GM23248 (cell line): ENCODE results near the gene PPP1R13B. TPM values are rescaled to one million over a fixed set of nuclear protein-coding genes. Genes with fewer than 3 reads are reported as not detected.

Experiments used
- DNase-seq: peaks from one replicate; pipeline ENCODE4 v3.0.0-alpha.2; 2015
- H2AFZ ChIP-seq: fragments of 200-600 bp; sonication (generic); 2 replicates; pipeline ENCODE4 v1.6.1; 2016; ENCODE audit warnings: antibody characterized with exemption
- H3F3A ChIP-seq: fragments of 200-600 bp; sonication (generic); 2 replicates; pipeline ENCODE4 v1.6.1; 2016; ENCODE audit warnings: mild to moderate bottlenecking, antibody characterized with exemption, mixed run types; ENCODE audit not compliant: insufficient read depth
- H3K27ac ChIP-seq: fragments of 200-600 bp; sonication (generic); 2 replicates; pipeline ENCODE4 v1.5.1; 2016; ENCODE audit warnings: mild to moderate bottlenecking
- H3K27me3 ChIP-seq: fragments of 200-600 bp; sonication (generic); replicated peaks from 2 replicates; pipeline ENCODE4 v1.6.1; 2016; ENCODE audit warnings: mild to moderate bottlenecking; ENCODE audit not compliant: insufficient read depth
- H3K36me3 ChIP-seq: fragments of 200-600 bp; sonication (generic); 2 replicates; pipeline ENCODE4 v1.6.1; 2016; ENCODE audit warnings: low read depth, mild to moderate bottlenecking
- H3K4me1 ChIP-seq: fragments of 200-600 bp; sonication (generic); 2 replicates; pipeline ENCODE4 v1.6.1; 2016; ENCODE audit warnings: mild to moderate bottlenecking; ENCODE audit not compliant: insufficient read depth
- H3K4me2 ChIP-seq: fragments of 200-600 bp; sonication (generic); one replicate; pipeline ENCODE4 v1.6.1; 2016; ENCODE audit warnings: mild to moderate bottlenecking; ENCODE audit not compliant: unreplicated experiment
- H3K4me3 ChIP-seq: fragments of 200-600 bp; sonication (generic); 2 replicates; pipeline ENCODE4 v1.5.1; 2016; ENCODE audit warnings: mild to moderate bottlenecking
- H3K79me2 ChIP-seq: fragments of 200-600 bp; sonication (generic); 2 replicates; pipeline ENCODE4 v1.6.1; 2016; ENCODE audit warnings: mild to moderate bottlenecking; ENCODE audit not compliant: insufficient read depth
- H3K9ac ChIP-seq: fragments of 200-600 bp; sonication (generic); 2 replicates; pipeline ENCODE4 v1.6.1; 2016; ENCODE audit warnings: mild to moderate bottlenecking
- H3K9me2 ChIP-seq: fragments of 200-600 bp; sonication (generic); 2 replicates; pipeline ENCODE4 v1.6.1; 2016; ENCODE audit warnings: mixed run types, mild to moderate bottlenecking, moderate library complexity; ENCODE audit not compliant: insufficient read depth
- H3K9me3 ChIP-seq: fragments of 200-600 bp; sonication (generic); one replicate; pipeline ENCODE4 v1.6.1; 2017; ENCODE audit warnings: low read depth
- H4K20me1 ChIP-seq: fragments of 200-600 bp; sonication (generic); 2 replicates; pipeline ENCODE4 v1.6.0; 2016; ENCODE audit not compliant: insufficient read depth
- EZH2 ChIP-seq: fragments of 200-600 bp; sonication (generic); IDR thresholded peaks from 2 replicates; pipeline ENCODE4 v1.6.1; 2018; ENCODE audit warnings: antibody characterized with exemption, mild to moderate bottlenecking; ENCODE audit not compliant: insufficient read depth, poor library complexity, severe bottlenecking
- EZH2phosphoT487 ChIP-seq: fragments of 200-600 bp; sonication (generic); IDR thresholded peaks from 2 replicates; pipeline ENCODE4 v1.6.1; 2018; ENCODE audit warnings: antibody characterized with exemption, moderate library complexity, mild to moderate bottlenecking, low read depth; ENCODE audit not compliant: insufficient read depth
- WGBS, 2 experiments: methylation state at CpG; one replicate each; pipeline ENCODE4 v1.1.6; 2015 to 2017; ENCODE audit warnings: low lambda C conversion rate in 2 of 2, low coverage in 1 of 2; ENCODE audit errors: missing lambda C conversion rate in 2 of 2; 5-methylcytosine and 5-hydroxymethylcytosine counted together
- in situ Hi-C: fragments of 300-500 bp; cut with MboI; formaldehyde crosslinking; loops from 2 replicates; pipeline ENCODE4 v1.15.0; 2020
- polyA plus RNA-seq: library from polyadenylated mRNA; unstranded; fragments of >200 nt; fragmentation: Nextera tagmentation; extraction: Ambion mirVana; gene quantifications from 2 replicates; pipeline ENCODE4 v1.2.1, GENCODE V29; 2016
- total RNA-seq: library from RNA; depleted of rRNA; stranded (reverse); fragments of >200 nt; shearing (Covaris generic); gene quantifications from 2 replicates; pipeline ENCODE4 v1.2.3, GENCODE V29; 2014

The PPP1R13B gene
- total and polyA plus RNA-seq, 2 experiments from 2014 or later, result 2.0 to 4.6 TPM

GRCh38 chr14:103707329-103708263, 139.8 kb downstream of the PPP1R13B start:
- H3K9me3 ChIP-seq, result no peaks in the 10 kb centered on the region
- in situ Hi-C loops, result no loop called here
- no peaks in the 10 kb centered on the region for H3K79me2 ChIP-seq
- no peaks in the 10 kb centered on the region for H3K9me2 ChIP-seq
- no peak overlapping the region for H3K4me3 ChIP-seq
- H2AFZ ChIP-seq, result no peak overlapping the region
- peaks cover 4% of the 10 kb centered on the region; the same call in 1 of the 2 replicates for H3K36me3 ChIP-seq
- 73 to 74% methylated on average over 23 to 24 of the region's 29 CpGs for WGBS, 2 experiments
- H4K20me1 ChIP-seq, result no peaks in the 10 kb centered on the region
- no peaks in the 10 kb centered on the region for H3K27me3 ChIP-seq
- peaks cover 17% of the 10 kb centered on the region for H3F3A ChIP-seq
- no peak for DNase-seq
- no peak overlapping the region for H3K9ac ChIP-seq
- no peak overlapping the region for H3K4me2 ChIP-seq
- no peaks in the 10 kb centered on the region for H3K4me1 ChIP-seq
- no peak overlapping the region for H3K27ac ChIP-seq
- TF ChIP-seq EZH2phosphoT487 (no peak), EZH2 (no peak)

DNA sequence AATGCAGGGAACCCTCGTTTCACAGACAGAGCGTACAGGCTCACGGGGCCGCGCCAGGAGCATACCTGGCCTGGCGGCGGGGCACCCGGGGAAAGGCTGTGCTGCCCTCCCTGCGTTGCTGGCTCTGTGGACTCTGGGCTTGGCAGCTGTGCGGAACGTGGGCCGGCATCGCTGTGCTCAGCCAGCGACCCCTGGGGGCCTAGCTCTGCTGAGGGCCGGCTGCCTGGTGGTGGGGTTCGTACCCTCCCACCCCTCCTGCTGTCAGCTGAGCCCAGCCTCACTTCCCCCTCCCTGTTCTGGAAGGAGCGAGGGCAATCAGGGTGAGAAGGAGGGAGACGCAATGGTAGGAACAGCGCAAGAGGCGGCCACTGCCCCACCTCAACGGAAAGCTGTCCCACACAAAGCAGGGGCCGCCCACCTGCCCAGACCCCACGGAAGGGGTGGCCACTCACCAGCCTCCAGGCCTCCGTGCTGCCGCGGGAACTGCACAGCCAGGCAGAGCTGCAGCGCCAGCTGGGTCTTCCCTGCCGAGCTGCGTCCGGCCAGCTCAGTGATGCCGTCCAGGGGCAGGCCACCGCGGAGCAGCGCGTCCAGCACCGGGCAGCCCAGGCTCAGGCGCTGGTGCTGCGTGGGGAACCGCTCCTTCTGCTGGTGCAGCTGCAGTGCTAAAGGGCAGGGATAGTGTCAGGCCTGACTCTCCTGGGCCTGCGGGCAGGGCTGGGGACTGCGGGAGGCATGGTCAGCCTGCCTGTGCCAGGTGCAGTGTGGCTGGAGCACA, 140.6 kb downstream of the PPP1R13B start:
- Histone ChIP-seq H4K20me1 (no peaks in the 10 kb centered on the region), H3K4me3 (no peak overlapping the region), H3K36me3 (peaks cover 5% of the 10 kb centered on the region; the same call in 1 of the 2 replicates), H3K9me3 (no peaks in the 10 kb centered on the region), H3K9ac (no peak overlapping the region), H3K4me1 (no peaks in the 10 kb centered on the region), H3F3A (peaks cover 17% of the 10 kb centered on the region), H2AFZ (no peak overlapping the region), H3K9me2 (no peaks in the 10 kb centered on the region), H3K27ac (no peak overlapping the region), H3K4me2 (no peak overlapping the region), H3K79me2 (0 out of 2 replicates have a peak, but pooled peaks cover 4% of the 10 kb centered on the region), H3K27me3 (no peaks in the 10 kb centered on the region)
- no peak for DNase-seq
- in situ Hi-C loops, result no loop called here
- WGBS, 2 experiments, result 92% methylated on average over 39 to 41 of the region's 41 CpGs
- TF ChIP-seq EZH2phosphoT487 (no peak), EZH2 (no peak)

- Histone ChIP-seq H3K79me2 (0 out of 2 replicates have a peak, but pooled peaks cover 4% of the 10 kb centered on the region), H3K9me2 (no peaks in the 10 kb centered on the region), H3K4me2 (no peak overlapping the region), H3K4me1 (no peaks in the 10 kb centered on the region), H3K27ac (no peak overlapping the region), H3K4me3 (no peak overlapping the region), H3K27me3 (no peaks in the 10 kb centered on the region), H3K9ac (no peak overlapping the region), H3K36me3 (peaks cover 12% of the 10 kb centered on the region; the same call in 1 of the 2 replicates), H4K20me1 (no peaks in the 10 kb centered on the region), H3F3A (peaks cover 11% of the 10 kb centered on the region), H2AFZ (no peak overlapping the region), H3K9me3 (no peaks in the 10 kb centered on the region)
- no peak for DNase-seq
- in situ Hi-C loops, result no loop called here
- TF ChIP-seq EZH2phosphoT487, result no peak
- 87% methylated on average over 28 of the region's 28 CpGs for WGBS, 2 experiments
Measured at GRCh38 chr14:103705504-103706284, 141.7 kb downstream of the PPP1R13B start.

DNA sequence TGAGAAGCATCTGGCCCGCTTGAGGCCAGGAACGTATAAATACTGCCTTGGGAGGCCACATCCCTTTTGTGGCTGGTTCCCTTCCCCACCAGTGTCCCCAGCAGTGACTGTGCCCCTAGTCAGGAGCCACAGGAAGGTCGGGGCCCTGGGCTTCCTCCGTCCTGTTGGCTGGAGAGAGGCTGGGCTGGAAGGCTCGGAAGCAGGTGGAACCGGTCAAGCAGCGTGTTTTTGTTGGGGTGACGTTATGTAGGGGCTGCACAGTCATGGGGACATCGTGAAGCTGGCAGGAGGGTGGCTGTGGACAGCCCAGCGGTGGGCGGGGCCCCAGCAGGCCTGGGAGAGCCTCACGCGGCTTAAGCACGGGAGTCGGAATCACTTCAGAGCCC, 142.3 kb downstream of the PPP1R13B start:
- no peak overlapping the region for H2AFZ ChIP-seq
- in situ Hi-C loops, result no loop called here
- H3K79me2 ChIP-seq, result 0 out of 2 replicates have a peak, but pooled peaks cover 4% of the 10 kb centered on the region
- no peak for DNase-seq
- no peak overlapping the region for H3K27ac ChIP-seq
- TF ChIP-seq EZH2, result no peak
- no peak for TF ChIP-seq EZH2phosphoT487
- no peaks in the 10 kb centered on the region for H3K4me1 ChIP-seq
- no peaks in the 10 kb centered on the region for H4K20me1 ChIP-seq
- no peaks in the 10 kb centered on the region for H3K9me3 ChIP-seq
- 89 to 94% methylated on average over 14 to 15 of the region's 15 CpGs for WGBS, 2 experiments
- no peak overlapping the region for H3K9ac ChIP-seq
- H3K9me2 ChIP-seq, result no peaks in the 10 kb centered on the region
- H3K4me2 ChIP-seq, result no peak overlapping the region
- peaks cover 8% of the 10 kb centered on the region for H3F3A ChIP-seq
- H3K4me3 ChIP-seq, result no peak overlapping the region
- H3K36me3 ChIP-seq, result peaks cover 12% of the 10 kb centered on the region; the same call in 1 of the 2 replicates
- no peaks in the 10 kb centered on the region for H3K27me3 ChIP-seq
